NOMO-1 treated with dmso at 0.1 percent for 144 hours (cell line): Measurements from ENCODE around the gene FARP1.

Source experiments
- DNase-seq: peaks from one replicate; lab custom pipeline; 2025; ENCODE audit not compliant: unreplicated experiment; lab: John Stamatoyannopoulos, UW

Gene FARP1

GRCh38 chr13:98385606-98386005 is 242.7 kb downstream of the FARP1 start:
- DNase-seq: no peak

- DNase-seq: no peak
These were observed 243.7 kb downstream of the FARP1 start for GRCh38 chr13:98386637-98387036.

- DNase-seq: no peak
These were observed 246.4 kb downstream of the FARP1 start for GRCh38 chr13:98389319-98389718.

- DNase-seq: no peak
These were observed 247.3 kb downstream of the FARP1 start for GRCh38 chr13:98390086-98390715.

GRCh38 chr13:98393873-98394272 is 251.0 kb downstream of the FARP1 start:
- no peak for DNase-seq

- no peak for DNase-seq
These were observed 252.1 kb downstream of the FARP1 start for GRCh38 chr13:98394820-98395510.

GRCh38 chr13:98396071-98396710 is 253.3 kb downstream of the FARP1 start:
- DNase-seq: no peak

GRCh38 chr13:98397221-98397620 is 254.3 kb downstream of the FARP1 start:
- DNase-seq: no peak

GRCh38 chr13:98397861-98398260 is 255.0 kb downstream of the FARP1 start:
- no peak for DNase-seq

- DNase-seq: no peak
These were observed 255.7 kb downstream of the FARP1 start for GRCh38 chr13:98398581-98398980.

- DNase-seq: no peak
These were observed 256.9 kb downstream of the FARP1 start for GRCh38 chr13:98399756-98400155.

GRCh38 chr13:98401934-98402333 is 259.0 kb downstream of the FARP1 start:
- DNase-seq: no peak

GRCh38 chr13:98403076-98403475 is 260.2 kb downstream of the FARP1 start:
- no peak for DNase-seq

GRCh38 chr13:98405107-98405571 is 262.2 kb downstream of the FARP1 start:
- DNase-seq: no peak

GRCh38 chr13:98405690-98406344 is 262.9 kb downstream of the FARP1 start:
- DNase-seq: no peak

- DNase-seq: no peak
These were observed 263.5 kb downstream of the FARP1 start for GRCh38 chr13:98406427-98406826.

- no peak for DNase-seq
These were observed 264.1 kb downstream of the FARP1 start for GRCh38 chr13:98406971-98407370.

- no peak for DNase-seq
These were observed 264.7 kb downstream of the FARP1 start for GRCh38 chr13:98407575-98407974.

- no peak for DNase-seq
These were observed 266.4 kb downstream of the FARP1 start for GRCh38 chr13:98409281-98409680.

- no peak for DNase-seq
These were observed 267.7 kb downstream of the FARP1 start for GRCh38 chr13:98410612-98411011.

- no peak for DNase-seq
These were observed 268.1 kb downstream of the FARP1 start for GRCh38 chr13:98411013-98411412.
